ENCODE data around the gene MBL2. TPM values are rescaled to one million over a fixed set of nuclear protein-coding genes. Genes with fewer than 3 reads are reported as not detected.

The MBL2 gene
- not detected for total RNA-seq

- DNase-seq = no peak
Observed at GRCh38 chr10:52772623-52773022, at the start of gene MBL2. Gene MBL2, minus strand, starts transcription at chr10:52772784. Its CDS starts 1,149 bp downstream, at chr10:52771635.

- no peak for DNase-seq
Observed at GRCh38 chr10:52820309-52820708, 47.7 kb upstream of the MBL2 start.

- DNase-seq = peak; percentile 17
Observed at GRCh38 chr10:52818019-52818418, 45.4 kb upstream of the MBL2 start.

- DNase-seq = no peak
Observed at GRCh38 chr10:52814506-52814905, 41.9 kb upstream of the MBL2 start.

- no peak for DNase-seq
Observed at GRCh38 chr10:52811776-52812175, 39.2 kb upstream of the MBL2 start.

- DNase-seq = no peak
Observed at GRCh38 chr10:52810761-52811160, 38.2 kb upstream of the MBL2 start.

GRCh38 chr10:52807803-52808202, 35.2 kb upstream of the MBL2 start:
- no peak for DNase-seq

- DNase-seq = no peak
Observed at GRCh38 chr10:52805414-52806285, 33.1 kb upstream of the MBL2 start.

- DNase-seq = no peak
Observed at GRCh38 chr10:52801947-52802346, 29.4 kb upstream of the MBL2 start.

GRCh38 chr10:52786098-52786497, 13.5 kb upstream of the MBL2 start:
- DNase-seq = no peak

GRCh38 chr10:52785418-52785817, 12.8 kb upstream of the MBL2 start:
- no peak for DNase-seq

- no peak for DNase-seq
Observed at GRCh38 chr10:52783726-52784125, 11.1 kb upstream of the MBL2 start.

- DNase-seq = no peak
Observed at GRCh38 chr10:52782554-52782953, 10.0 kb upstream of the MBL2 start.

GRCh38 chr10:52780391-52781155, 8.0 kb upstream of the MBL2 start:
- no peak for DNase-seq

- DNase-seq = peak; percentile 40
Observed at GRCh38 chr10:52779541-52780390, 7.2 kb upstream of the MBL2 start.

GRCh38 chr10:52778511-52779392, 6.2 kb upstream of the MBL2 start:
- no peak for DNase-seq

GRCh38 chr10:52777414-52777813, 4.8 kb upstream of the MBL2 start:
- DNase-seq = no peak

- DNase-seq = no peak
Observed at GRCh38 chr10:52776471-52776903, 3.9 kb upstream of the MBL2 start.

GRCh38 chr10:52775132-52775647, 2.6 kb upstream of the MBL2 start:
- no peak for DNase-seq

GRCh38 chr10:52774600-52775106, 2.1 kb upstream of the MBL2 start:
- DNase-seq = no peak

GRCh38 chr10:52774182-52774581, 1.6 kb upstream of the MBL2 start:
- no peak for DNase-seq

All from skin of body (tissue), 2 donors.